Natural killer cell (primary cell): ENCODE measurements around the gene PRRT3. TPM values are rescaled to one million over a fixed set of nuclear protein-coding genes. Genes with fewer than 3 reads are reported as not detected.

ENCODE experiments used
- ATAC-seq, 3 donors: fragments of 150-1000 bp in 2 of 3; fragments of 200-7000 bp in 1 of 3; cut with Tn5 transposase; 1 replicate in 1 of 3; 2 replicates in 2 of 3; pipeline ENCODE4 v1.10.0; 2021; ENCODE audit warnings: mild to moderate bottlenecking in 2 of 3, moderate library complexity in 2 of 3
- DNase-seq, 2 donors: peaks; one replicate each; pipeline versions ENCODE4 v3.0.0 to v3.0.0-alpha.2; 2013 to 2021; ENCODE audit warnings: mixed read lengths in 1 of 2
- H3K27ac ChIP-seq: one replicate; pipeline ENCODE4 v1.5.1; 2013; ENCODE audit warnings: mild to moderate bottlenecking, low read length
- H3K27me3 ChIP-seq: one replicate; pipeline ENCODE4 v1.6.1; 2013; ENCODE audit warnings: low read length; ENCODE audit not compliant: control insufficient read depth, insufficient read depth
- H3K36me3 ChIP-seq: one replicate; pipeline ENCODE4 v1.6.1; 2013; ENCODE audit warnings: low read length; ENCODE audit not compliant: control insufficient read depth, insufficient read depth
- H3K4me1 ChIP-seq: one replicate; pipeline ENCODE4 v1.6.1; 2013; ENCODE audit warnings: low read length; ENCODE audit not compliant: control insufficient read depth, insufficient read depth
- H3K4me3 ChIP-seq: one replicate; pipeline ENCODE4 v1.5.1; 2013; ENCODE audit warnings: low read length
- H3K9me3 ChIP-seq: one replicate; pipeline ENCODE4 v1.6.1; 2013; ENCODE audit warnings: low read length; ENCODE audit not compliant: control insufficient read depth, insufficient read depth
- H3K27ac Mint-ChIP-seq, 2 donors: one replicate each; pipeline ENCODE4 v1.8.0; 2022; ENCODE audit warnings: mild to moderate bottlenecking in 2 of 2, mixed read lengths in 2 of 2, moderate library complexity in 1 of 2
- H3K27me3 Mint-ChIP-seq, 2 donors: one replicate each; pipeline ENCODE4 v1.8.0; 2022; ENCODE audit warnings: low read depth in 2 of 2, mixed read lengths in 2 of 2
- H3K36me3 Mint-ChIP-seq: one replicate; pipeline ENCODE4 v1.8.0; 2022; ENCODE audit warnings: mixed read lengths
- H3K4me1 Mint-ChIP-seq, 2 donors: one replicate each; pipeline ENCODE4 v1.8.0; 2022; ENCODE audit warnings: mixed read lengths in 2 of 2
- H3K4me3 Mint-ChIP-seq: one replicate; pipeline ENCODE4 v1.8.0; 2022; ENCODE audit warnings: mild to moderate bottlenecking, moderate library complexity, mixed read lengths
- H3K9me3 Mint-ChIP-seq, 2 donors: one replicate each; pipeline ENCODE4 v1.8.0; 2022; ENCODE audit warnings: mixed read lengths in 2 of 2
- WGBS: methylation state at CpG from one replicate; pipeline ENCODE4 v1.1.7; 2013; ENCODE audit warnings: missing lambda C conversion rate; ENCODE audit not compliant: insufficient coverage; 5-methylcytosine and 5-hydroxymethylcytosine counted together
- intact Hi-C: fragments of 100-400 bp; cut with micrococcal nuclease; formaldehyde crosslinking; loops from one replicate; pipeline ENCODE4 v1.14.2; 2022
- total RNA-seq, 4 donors: library from RNA; stranded (reverse); fragments of 120-200 nt in 1 of 4; gene quantifications; one replicate each; pipeline versions ENCODE4 v1.2.3 to v1.2.4, GENCODE V29; 2013 to 2022
- TF ChIP-seq, protein P1 (sequence below): fragments of 200-600 bp; IDR thresholded peaks from one replicate; pipeline ENCODE4 v1.8.0; 2022; ENCODE audit warnings: antibody characterized with exemption

Gene PRRT3
- total RNA-seq, 3 donors from 2014 or later (not counting 1 experiment from before 2014, with no cell fraction given), result 2.2 to 5.1 (median 4.8) TPM

DNA sequence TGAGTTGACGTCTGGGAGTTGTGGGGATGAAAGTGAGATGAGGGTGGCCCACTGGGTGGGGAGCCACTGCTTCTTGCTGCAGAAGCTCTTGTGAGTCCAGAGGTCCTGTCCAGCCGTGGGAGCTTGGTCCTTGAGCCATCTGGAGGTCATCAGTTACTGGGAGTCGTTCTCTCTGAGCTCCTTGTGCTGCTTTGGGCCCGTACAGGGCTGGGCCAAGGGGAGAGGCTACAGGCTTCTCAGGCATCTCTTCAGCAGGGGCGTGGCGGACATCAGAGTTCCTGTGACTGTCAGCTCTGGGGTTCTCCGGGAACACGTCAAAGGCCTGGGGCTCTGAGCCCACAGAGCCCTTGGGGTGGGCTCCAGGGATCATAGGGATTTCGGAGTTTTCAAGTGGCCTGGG lies 2.6 kb downstream of the PRRT3 start:
- Mint-ChIP-seq H3K4me1 (peaks cover 21 to 24% of the 10 kb centered on the region in 2 donors), H3K27ac (no peak overlapping the region), H3K36me3 (no peaks in the 10 kb centered on the region), H3K27me3 (no peaks in the 10 kb centered on the region), H3K4me3 (no peak overlapping the region), H3K9me3 (no peaks in the 10 kb centered on the region)
- H3K27ac ChIP-seq, result no peak overlapping the region
- H3K36me3 ChIP-seq, result no peaks in the 10 kb centered on the region
- peaks cover 23% of the 10 kb centered on the region for H3K4me1 ChIP-seq
- TF ChIP-seq, protein P1, sequence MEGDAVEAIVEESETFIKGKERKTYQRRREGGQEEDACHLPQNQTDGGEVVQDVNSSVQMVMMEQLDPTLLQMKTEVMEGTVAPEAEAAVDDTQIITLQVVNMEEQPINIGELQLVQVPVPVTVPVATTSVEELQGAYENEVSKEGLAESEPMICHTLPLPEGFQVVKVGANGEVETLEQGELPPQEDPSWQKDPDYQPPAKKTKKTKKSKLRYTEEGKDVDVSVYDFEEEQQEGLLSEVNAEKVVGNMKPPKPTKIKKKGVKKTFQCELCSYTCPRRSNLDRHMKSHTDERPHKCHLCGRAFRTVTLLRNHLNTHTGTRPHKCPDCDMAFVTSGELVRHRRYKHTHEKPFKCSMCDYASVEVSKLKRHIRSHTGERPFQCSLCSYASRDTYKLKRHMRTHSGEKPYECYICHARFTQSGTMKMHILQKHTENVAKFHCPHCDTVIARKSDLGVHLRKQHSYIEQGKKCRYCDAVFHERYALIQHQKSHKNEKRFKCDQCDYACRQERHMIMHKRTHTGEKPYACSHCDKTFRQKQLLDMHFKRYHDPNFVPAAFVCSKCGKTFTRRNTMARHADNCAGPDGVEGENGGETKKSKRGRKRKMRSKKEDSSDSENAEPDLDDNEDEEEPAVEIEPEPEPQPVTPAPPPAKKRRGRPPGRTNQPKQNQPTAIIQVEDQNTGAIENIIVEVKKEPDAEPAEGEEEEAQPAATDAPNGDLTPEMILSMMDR, result no peak
- DNase-seq (no peak), ATAC-seq (no peak)
- H3K27me3 ChIP-seq, result no peaks in the 10 kb centered on the region
- H3K9me3 ChIP-seq, result no peaks in the 10 kb centered on the region
- 93% methylated on average over 9 of the region's 9 CpGs for WGBS
- intact Hi-C loops, result no loop called here
- H3K4me3 ChIP-seq, result no peak overlapping the region

DNA sequence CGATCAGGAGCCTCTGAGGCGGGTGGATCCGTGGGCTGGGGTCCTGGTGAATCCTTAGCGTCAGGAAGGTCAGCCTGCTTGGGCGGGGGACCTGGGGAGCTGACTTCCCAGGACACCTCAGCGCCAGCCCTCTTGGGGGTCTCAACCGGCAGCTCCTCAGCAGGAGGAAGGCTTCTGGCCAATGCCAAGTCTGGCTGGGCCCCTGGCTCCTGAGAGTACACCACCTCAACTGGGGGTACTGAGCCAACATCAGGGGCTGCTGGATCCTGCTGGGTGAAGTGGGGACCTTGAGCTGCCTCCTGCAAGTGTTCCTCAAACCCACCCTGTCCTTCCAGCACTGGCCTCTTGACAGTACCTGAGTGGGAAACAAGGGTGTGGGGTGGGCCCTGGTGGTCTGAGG lies 3.1 kb downstream of the PRRT3 start:
- H3K27ac Mint-ChIP-seq, result no peak overlapping the region
- TF ChIP-seq, protein P1, result no peak
- DNase-seq, result no peak
- H3K27me3 ChIP-seq, result no peaks in the 10 kb centered on the region
- H3K27me3 Mint-ChIP-seq, result no peaks in the 10 kb centered on the region
- no peak overlapping the region for H3K27ac ChIP-seq
- peaks cover 23% of the 10 kb centered on the region for H3K4me1 ChIP-seq
- no peaks in the 10 kb centered on the region for H3K36me3 ChIP-seq
- 95% methylated on average over 7 of the region's 7 CpGs for WGBS
- no peak overlapping the region for H3K4me3 ChIP-seq
- no peak overlapping the region for H3K4me3 Mint-ChIP-seq
- intact Hi-C loops, result no loop called here
- ATAC-seq, result no peak
- H3K36me3 Mint-ChIP-seq, result no peaks in the 10 kb centered on the region
- no peaks in the 10 kb centered on the region for H3K9me3 Mint-ChIP-seq
- no peaks in the 10 kb centered on the region for H3K9me3 ChIP-seq
- H3K4me1 Mint-ChIP-seq, result peaks cover 21 to 24% of the 10 kb centered on the region in 2 donors

DNA sequence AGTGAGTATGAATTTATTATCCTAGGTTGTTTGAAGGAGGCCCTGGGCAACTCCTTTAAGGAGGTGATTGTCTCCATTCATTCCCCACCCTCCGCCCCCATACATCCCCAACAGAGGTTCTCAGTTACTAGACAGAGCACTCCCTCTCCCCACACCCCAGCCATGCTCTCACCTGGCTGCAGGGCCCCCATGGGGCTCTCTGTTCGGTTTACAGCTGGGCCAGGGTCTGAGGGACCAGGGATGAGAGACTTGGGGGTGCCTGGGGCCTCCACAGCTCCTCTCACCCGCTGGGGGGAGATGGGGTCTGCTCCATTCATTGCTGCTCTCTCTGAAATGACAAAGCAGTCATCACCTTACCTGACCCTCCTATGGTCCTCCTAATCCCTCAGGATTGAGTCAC lies 3.6 kb downstream of the PRRT3 start:
- TF ChIP-seq, protein P1, result no peak
- H3K36me3 Mint-ChIP-seq, result no peaks in the 10 kb centered on the region
- Histone ChIP-seq H3K27me3 (no peaks in the 10 kb centered on the region), H3K4me3 (no peak overlapping the region), H3K27ac (no peak overlapping the region), H3K9me3 (no peaks in the 10 kb centered on the region), H3K36me3 (no peaks in the 10 kb centered on the region), H3K4me1 (peaks cover 23% of the 10 kb centered on the region)
- intact Hi-C loops, result no loop called here
- WGBS, result 85% methylated on average over 3 of the region's 3 CpGs
- DNase-seq (no peak), ATAC-seq (no peak)
- no peak overlapping the region for H3K4me3 Mint-ChIP-seq
- H3K27me3 Mint-ChIP-seq, result no peaks in the 10 kb centered on the region
- H3K4me1 Mint-ChIP-seq, result peaks cover 21 to 24% of the 10 kb centered on the region in 2 donors
- no peak overlapping the region for H3K27ac Mint-ChIP-seq
- no peaks in the 10 kb centered on the region for H3K9me3 Mint-ChIP-seq
